NCI-H1930 (cell line): ENCODE measurements around the gene CHD9NB.
"Not testable (repeated sequence)": the region's sequence is repeated elsewhere in the genome, so short reads cannot be mapped to it uniquely, and the experiment has no call there.

Source experiments
- DNase-seq, 2 experiments: peaks; one replicate each; lab custom pipeline; 2025; lab: John Stamatoyannopoulos, UW

The CHD9NB gene

DNA sequence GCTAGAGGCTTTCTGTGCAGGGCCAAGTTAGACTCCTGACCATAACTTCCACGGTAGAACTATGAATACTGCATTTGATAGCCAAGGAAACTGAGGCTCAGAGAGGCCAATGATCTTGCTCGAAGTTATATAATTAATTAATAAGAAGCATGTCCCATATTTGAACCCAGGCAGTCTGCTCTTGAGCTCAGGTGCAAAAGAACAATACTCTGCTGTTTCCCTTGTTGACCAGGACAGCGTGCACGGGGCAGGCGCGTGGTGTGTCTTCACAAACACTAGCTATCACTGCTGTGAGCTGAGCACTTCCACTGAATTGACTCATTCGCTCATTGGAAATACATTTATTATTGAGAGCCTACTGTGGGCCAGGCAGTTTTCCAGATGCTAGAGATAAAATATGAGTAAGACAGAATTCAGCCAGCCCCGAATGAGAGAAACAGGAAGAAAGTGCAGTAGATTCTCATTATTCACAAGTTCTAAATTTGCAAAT lies 3.7 kb upstream of the CHD9NB start:
- DNase-seq: no peak

DNA sequence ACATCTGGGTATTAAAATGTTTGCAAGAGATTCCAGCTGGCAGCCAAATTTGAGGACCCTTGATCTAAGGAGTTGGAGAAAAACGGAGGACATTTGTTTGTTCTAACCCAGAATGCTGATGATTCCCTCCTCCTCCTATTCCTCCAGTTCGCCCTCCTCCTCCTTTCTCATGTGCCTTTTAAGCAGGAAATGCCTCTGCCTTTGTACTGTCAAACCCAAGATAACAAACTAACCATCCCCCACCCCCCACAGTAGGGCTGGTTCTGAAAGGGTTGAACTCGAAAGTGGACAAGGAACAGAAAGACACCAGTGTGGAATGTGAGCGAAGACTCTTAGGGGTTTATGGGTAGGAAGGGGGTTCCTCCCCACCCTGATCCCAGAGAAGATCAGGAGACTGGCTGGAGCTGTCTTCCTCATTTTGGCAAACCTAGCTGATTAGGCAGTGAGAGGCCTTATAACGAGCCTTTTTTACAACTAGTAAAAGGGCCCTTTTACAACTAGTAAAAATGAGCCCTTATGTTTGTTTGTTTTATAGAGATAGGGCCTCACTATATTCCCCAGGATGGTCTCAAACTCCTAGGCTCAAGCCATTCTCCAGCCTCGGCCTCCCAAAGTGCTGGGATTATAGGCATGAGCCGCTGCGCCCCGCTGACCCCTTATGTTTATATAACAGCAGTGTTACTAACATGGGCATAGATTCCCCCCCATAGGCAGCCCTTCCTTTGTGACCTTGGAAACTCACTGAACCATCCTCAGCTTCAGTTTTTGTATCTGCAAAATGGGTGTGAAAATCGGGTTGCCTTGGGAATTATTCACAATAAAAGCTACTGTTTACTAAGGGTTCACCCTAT lies 3.1 kb upstream of the CHD9NB start:
- no peak for DNase-seq

DNA sequence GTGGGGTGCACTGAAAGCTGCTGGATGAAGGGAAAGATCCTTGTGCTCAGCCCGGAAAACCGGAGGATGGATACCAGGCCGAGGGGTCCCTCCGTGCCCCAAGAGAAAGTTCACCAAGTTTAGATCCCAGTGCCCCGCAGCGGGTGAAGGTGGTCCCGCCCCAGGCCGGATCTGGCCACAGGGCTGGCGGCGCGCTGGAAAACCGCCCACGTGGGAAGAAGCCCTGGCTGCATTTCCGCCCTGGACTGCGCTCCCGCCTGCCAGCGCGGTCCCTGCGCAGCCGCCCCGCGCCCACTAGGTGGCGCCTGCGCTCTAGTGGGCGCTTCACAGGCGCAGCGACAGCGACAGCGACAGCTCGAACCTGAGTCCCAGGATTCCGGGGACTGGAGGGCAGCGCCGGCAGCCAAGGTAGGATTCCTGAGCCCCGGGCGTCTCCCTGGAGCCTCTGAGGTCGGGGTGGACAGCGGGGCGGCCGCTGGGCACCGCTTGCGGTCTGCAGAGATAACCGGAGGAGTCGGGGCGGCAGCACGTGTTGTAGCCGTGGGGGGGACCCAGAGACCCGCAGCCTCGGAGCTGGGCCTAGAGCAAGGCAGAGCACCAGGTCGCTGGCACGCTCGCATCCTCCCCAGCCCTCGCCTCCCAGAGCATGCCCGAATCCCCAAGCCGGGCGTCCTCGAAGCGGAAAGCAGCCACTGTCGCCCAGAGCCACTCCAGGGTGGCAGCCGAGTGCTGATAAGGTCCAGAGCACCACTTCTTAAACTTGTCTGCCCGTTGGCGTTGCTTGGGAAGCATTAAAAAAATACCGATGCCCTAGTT lies 2.2 kb upstream of the CHD9NB start, which contains the start of gene CHD9:
TSS of gene CHD9 (plus strand) at position 322 of the 816 bp plus-strand sequence. CDS start 101,099 bp downstream, outside the sequence.
- DNase-seq: peak; percentile 44 to 64

DNA sequence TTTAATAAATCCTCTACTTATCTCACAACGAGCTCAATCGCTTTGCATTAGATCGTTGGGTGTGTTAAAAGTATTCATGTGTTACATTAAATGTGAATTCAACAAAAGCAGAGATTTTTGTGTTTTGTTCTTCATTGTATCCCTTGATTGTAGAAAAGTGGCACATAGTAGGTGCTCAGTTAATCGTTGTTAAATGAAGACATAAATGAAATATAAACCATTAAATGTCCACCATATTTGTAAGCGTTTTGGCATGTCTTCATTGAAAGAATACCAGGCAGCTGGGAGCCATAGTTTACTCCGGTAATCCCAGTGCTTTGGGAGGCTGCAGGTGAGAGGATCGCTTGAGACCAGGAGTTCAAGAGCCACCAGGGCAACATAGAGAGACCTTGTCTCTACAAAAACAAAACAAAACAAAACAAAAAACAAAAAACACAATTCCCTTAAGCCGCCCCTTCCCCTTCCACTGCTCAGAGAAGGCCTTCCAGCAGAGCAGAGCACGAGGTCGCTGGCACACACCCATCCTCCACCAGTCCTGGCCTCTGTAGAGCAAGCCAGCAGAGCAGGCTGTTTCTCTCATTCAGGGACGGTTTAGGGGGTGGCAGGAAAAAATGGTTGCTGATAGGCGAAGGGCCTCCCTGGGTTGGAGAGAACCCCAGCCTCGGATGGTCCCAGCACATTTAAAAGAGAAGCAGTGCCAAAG lies 1.4 kb upstream of the CHD9NB start:
- DNase-seq: no peak

DNA sequence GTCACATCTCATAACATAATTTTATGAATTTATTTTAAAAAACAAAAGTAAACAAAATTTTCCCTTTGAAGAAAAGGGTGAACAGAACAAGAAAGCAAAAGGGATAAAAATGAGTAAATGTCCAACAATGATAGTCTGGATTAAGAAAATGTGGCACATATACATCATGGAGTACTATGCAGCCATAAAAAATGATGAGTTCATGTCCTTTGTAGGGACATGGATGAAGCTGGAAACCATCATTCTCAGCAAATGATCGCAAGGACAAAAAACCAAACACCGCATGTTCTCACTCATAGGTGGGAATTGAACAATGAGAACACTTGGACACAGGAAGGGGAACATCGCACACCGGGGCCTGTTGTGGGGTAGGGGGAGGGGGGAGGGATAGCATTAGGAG lies 1.4 kb downstream of the CHD9NB start:
- DNase-seq: not testable (repeated sequence)

DNA sequence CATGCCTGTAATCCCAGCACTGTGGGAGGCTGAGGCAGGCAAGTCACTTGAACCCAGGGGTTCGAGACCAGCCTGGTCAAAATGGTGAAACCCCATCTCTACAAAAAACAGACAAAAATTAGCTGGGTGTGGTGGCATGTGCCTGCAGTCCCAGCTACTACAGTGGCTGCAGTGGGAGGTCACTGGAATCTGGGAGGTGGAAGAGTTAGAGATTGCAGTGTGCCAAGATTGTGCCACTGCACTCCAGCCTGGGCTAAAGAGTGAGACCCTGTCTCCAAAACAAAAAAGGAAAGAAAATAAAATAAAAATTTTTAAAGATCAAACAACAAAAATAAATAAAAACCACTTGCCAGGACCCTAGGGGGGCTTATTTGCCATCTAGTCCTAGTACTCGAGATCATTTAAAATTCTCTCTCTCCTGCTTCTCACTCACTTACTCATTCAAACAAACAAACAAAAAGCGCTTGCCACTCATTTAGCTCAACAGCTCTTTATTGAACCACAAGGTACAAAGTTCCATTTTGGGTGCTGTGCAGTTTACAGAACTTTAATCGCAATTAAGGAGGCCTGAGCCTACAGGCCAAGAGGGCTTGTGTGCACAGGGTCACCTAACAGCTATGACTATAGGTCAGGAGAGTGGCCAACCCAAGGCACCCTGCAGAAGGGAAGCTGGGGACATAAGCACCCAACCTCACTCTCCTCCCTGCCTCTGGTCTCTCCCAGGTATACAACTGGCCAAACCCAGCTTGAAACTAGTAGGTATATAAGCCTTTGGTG lies 4.4 kb downstream of the CHD9NB start:
- no peak for DNase-seq

DNA sequence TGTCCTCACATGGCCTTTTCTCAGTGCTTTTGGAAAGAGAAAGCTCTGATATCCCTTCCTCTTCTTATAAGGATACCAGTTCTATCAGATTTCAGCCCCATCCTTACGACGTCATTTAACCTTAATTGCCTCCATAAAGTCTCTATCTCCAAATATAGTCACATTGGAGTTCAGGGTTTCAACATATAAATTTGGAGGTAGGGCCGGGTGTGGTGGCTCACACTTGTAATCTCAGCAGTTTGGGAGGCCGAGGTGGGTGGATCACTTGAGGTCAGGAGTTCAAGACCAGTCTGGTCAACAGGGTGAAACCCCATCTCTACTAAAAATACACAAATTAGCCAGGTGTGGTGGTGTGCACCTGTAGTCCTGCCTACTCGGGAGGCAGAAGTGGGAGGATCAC lies 5.2 kb downstream of the CHD9NB start:
- DNase-seq: not testable (repeated sequence)

DNA sequence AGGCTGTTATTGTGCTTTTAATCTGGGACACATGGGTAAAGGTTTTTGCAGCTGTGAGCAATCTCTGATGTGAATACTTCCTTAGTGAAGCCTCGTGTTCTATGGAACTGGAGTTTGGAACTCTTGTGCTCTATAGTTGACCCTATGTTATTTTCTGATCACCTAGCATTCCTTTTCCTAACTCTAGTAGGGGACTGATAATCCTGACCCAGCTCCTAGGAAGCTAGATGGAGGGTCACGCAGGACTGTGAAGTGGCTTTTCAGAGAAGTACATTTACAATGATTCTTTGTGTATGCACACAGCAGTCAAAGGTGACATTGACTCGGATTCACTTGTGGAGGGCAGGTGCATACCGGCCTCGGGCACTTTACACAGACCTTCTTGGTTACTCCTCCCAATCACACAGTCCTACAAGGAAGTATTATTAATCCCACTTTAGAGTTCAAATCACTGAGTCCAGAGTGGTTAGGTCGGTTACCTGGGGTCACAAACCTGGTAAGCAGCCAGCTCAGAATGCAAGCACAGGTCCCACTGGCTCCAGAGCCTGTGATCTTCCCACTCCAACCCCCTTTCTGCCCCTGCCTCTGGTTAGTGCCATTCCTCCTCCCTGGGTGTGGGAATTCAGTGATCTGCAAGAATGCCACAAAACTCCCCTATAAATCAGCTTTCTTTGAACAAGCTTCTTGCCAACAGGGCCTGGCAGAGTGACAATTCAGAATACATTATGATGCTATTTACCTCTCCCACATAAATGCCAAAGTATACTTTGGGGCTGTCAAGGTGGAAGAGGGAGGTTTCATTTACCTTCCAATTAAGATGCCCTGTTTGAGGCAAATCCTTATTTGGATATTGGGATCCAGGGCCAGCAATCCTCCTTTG lies 7.1 kb downstream of the CHD9NB start:
- DNase-seq: no peak

DNA sequence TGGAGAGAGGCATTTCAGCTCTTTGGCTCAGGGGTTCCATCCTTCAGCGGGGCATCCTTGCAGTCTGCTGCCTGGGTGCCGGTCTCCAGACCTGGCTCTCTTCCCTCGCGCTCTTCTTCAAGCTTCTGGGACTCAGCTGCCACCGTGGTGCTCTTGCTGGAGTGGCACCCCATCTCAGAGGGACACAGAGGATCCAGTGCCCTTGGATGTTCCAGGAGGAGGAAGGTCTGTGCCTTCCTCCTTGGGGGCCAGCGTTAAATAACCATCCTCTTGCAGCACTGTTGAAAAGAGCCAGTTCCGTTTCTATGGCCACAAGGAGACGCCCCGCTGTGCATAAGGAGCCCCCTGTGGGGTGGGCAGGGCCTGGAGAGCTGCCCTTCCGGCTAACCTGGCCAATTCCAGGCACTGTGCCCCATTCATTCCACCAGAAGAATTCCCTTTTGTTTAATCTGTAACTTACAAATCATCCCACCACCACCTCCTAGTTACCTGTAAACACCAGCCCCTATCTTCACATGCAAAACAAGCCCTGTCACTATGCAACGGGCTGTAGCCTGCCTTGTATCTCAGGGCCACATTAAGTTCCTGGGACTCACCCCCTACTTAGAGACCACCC lies 8.6 kb downstream of the CHD9NB start:
- no peak for DNase-seq

DNA sequence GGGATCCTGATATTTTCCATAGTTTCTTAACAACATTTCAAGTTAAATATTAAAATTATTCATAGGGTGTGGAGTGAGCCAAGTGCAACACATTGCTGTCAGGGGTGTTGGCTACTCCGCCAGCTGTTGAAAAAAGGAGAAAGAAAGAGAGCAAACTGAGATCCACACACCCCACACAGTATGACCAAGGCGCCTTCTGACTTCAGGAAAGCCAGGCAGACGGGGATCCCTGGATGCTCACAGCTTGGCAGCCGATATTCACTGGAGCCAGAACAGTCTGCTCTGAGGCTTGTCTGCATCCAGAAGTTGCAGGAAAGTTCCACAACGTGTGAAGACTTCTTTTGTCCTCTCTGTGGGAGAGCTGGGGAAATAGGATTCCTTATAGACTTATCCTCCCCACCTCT lies 9.3 kb downstream of the CHD9NB start:
- DNase-seq: no peak

DNA sequence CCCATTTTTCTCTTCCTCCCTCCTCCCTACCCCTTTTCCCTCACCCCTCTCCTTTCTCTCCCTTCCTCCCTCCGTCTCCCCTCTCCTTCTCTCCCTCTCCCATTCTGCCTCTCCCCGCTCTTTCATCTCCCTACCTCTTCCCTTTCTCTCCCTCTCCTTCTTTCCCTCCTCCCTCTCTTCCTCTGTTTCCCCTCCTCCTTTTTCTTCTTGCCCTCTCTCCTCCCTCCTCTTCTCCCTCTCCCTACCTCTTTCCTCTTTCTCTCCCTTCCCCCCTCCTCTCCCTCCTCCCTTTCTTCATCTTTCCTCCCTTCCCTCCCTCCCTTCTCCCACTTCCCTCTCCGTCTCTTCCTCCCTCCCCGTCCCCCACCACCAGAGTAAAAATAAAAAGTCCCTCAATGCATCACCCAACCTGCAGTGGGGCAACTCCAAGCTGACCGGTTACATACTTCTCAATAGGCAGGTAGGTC lies 10.4 kb downstream of the CHD9NB start:
- DNase-seq: no peak

DNA sequence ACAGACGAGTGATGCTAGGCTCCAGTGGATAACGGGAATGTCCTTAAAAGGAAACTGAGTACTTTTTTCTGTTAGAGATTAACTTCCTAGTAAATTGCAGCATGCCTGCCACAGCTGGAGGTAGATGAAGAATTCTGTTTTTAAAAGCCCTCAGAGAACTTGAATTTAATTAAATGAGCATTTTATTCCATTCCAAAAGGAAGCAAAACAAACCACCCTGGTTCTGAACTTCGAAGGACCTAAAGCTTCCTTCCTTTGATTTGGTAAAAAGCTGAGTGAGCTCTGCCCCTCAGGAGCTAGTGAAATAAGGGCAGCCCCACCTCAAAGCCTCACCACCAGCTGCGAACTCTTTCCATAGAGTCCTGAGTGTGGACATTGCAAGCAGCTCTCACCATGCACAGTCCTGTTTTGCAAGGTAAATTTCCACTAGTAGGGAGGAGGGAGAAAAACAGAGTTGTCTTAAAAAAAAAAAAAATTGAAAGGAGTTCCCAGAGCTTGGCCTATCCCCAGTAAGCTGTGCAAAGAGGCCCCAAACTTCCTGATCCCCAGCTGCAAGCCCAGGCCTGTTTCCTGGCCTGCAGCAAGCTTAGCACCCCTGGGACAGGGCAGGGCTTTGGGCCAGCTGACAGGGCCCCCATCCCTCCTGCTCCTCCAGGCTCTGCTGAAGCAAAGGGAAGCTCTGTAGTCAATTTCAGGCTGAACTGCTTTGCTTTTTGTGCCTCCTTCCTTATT lies 11.2 kb downstream of the CHD9NB start:
- no peak for DNase-seq

DNA sequence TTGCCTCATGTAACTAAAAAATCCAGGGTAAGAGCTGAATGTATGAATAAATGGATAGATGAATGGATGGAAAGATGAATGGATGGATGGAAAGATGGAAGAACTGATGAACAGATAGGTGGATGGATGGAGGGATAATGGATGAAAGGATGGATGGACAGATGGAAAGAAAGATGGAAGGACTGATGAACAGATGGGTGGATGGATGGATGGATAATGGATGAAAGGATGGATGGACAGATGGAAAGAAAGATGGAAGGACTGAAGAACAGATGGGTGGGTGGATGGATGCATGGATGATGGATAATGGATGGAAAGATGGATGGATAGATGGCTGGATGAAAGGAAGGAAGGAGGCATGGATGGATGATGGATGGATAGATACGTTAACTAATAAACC lies 11.9 kb downstream of the CHD9NB start:
- no peak for DNase-seq

DNA sequence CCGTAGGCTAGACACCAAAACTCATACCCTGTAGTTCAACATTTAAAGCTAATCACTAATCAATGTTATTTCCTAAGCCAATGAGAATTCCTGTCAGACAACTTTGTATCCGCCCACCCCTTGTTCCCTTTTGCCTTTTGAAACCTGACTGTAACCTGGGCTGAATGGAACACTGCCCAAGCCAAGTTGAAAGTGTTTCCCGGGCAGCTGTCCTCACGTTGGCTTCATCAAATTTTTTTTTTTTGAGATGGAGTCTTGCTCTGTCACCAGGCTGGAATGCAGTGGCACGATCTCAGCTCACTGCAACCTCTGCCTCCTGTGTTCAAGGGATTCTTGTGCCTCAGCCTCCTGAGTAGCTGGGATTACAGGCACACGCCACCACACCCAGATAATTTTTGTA lies 16.0 kb downstream of the CHD9NB start:
- not testable (repeated sequence) for DNase-seq

DNA sequence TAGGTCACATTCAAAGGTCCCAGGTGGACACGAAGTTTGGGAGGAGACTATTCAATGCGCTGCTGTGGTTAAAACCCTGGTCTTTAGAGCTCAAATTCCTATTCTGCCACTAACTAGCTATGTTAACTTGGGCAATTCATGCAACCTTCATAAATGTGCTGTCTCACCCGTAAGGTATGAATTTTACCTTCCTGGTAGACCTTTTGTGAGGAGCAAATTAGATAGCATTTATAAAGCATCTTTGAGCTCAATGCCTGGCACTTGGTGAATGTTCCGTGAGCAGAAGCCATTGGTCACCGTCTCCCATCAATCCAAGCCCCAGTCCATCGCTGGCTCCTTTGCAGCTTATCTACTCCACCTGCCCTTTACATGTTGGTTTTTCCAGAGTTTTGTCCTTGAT lies 16.6 kb downstream of the CHD9NB start:
- no peak for DNase-seq

DNA sequence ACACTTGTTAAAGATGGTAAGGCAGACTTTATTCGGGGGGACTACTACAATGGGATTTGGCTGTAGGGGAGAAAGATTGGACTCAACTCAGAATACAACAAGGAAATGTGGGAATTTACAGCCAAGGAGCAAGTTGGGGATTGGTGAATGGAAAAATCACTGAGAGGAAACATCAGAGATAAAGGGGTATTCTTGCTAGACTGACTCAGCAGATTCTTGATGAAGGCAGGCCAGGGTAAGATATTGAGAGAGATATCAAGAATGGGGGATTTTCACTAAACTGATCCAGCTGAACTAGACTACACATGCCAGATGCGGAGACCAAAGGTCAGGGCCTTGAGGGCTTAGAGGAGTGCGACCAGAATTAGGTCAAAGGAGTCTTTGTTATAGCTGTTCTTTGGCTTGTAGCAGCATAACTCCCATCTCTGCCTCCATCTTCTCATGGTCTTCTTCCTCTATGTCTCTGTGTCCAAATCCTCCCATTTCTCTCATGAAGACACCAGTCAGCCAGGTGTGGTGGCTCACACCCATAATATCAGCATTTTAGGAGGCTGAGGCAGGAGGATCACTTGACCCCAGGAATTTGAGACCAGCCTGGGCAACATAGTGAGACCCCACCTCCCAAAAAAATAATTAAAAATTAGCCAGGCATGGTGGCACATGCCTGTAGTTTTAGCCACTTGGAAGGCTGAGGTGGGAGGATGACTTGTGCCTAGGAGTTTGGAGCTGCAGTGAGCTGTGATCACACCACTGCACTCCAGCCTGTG lies 17.3 kb downstream of the CHD9NB start:
- DNase-seq: no peak

DNA sequence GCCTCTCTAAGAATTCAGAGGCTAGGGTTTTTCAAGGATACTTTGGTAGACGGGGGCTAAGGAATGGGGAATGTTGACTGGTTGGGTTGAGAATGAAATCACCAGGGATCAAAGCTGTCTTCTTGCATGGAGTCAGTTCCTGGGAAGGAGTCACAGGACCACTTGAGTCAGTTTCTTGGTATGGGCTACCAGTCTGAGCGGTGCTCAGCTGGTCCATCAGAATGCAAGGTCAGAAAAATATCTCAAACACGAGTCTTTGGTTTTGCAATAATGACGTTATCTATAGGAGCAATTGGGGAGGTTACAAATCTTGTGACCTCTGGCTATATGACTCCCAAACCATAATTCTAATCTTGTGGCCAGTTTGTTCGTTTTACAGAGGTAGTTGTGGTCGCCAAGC lies 18.4 kb downstream of the CHD9NB start:
- DNase-seq: no peak

DNA sequence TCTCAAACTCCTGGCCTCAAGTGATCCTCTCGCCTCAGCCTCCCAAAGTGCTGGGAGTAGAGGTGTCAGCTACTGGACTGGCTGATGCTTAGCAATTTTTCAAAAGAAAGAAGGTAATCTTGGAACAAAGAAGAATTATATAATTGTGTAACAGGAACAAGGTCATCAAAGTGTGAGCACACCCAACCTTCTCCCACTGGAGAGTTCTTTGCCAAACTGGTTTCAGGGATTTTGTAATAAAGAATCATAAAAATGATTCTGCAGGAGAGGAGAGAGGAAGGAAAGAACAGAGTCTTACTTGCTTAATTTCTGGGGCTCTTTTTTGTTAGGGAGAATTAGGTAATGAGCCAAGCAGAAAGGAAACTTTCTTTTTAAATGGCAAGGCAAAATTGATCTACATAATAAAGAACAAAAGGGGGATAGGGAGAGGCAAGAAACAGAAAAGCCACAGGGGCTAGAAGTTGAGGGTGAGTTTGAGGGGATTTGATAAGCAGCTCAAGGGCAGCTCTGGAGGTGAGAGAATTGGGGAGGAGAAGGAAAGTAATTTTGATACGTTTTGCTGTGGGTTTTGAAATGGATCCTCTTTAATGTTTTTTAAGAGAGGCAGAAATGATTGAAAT lies 21.3 kb downstream of the CHD9NB start:
- no peak for DNase-seq
